ENCODE data around the gene STX4. TPM values are rescaled to one million over a fixed set of nuclear protein-coding genes. Genes with fewer than 3 reads are reported as not detected.

The STX4 gene
- total RNA-seq, 1 donor from 2014 or later = 21.9 TPM

- Mint-ChIP-seq H3K36me3 (ENCODE audit: low read depth) (peaks cover 11% of the 10 kb centered on the region), H3K27me3 (ENCODE audit: low read depth) (peaks cover 2% of the 10 kb centered on the region), H3K4me3 (no peak overlapping the region), H3K9me3 (no peaks in the 10 kb centered on the region), H3K4me1 (peaks cover 12% of the 10 kb centered on the region), H3K27ac (ENCODE audit: unreplicated experiment) (no peak overlapping the region)
- DNase-seq (ENCODE audit: low read depth, low spot score) = no peak
- TF ChIP-seq CTCF (conservative IDR thresholded peaks at IDR 0.05) = no peak
Observed at GRCh38 chr16:31079342-31079944, 46.1 kb downstream of the STX4 start.

- Mint-ChIP-seq H3K27ac (ENCODE audit: unreplicated experiment) (no peak overlapping the region), H3K27me3 (ENCODE audit: low read depth) (peaks cover 2% of the 10 kb centered on the region), H3K4me1 (peaks cover 5% of the 10 kb centered on the region), H3K4me3 (no peak overlapping the region), H3K36me3 (ENCODE audit: low read depth) (peaks cover 11% of the 10 kb centered on the region), H3K9me3 (no peaks in the 10 kb centered on the region)
- no peak for TF ChIP-seq CTCF (conservative IDR thresholded peaks at IDR 0.05)
- DNase-seq (ENCODE audit: low read depth, low spot score) = no peak
Observed at GRCh38 chr16:31080035-31080629, 46.8 kb downstream of the STX4 start.

GRCh38 chr16:31080756-31081419 lies 47.5 kb downstream of the STX4 start:
- H3K36me3 Mint-ChIP-seq (ENCODE audit: low read depth) = peaks cover 11% of the 10 kb centered on the region
- TF ChIP-seq CTCF (conservative IDR thresholded peaks at IDR 0.05) = no peak
- no peak for DNase-seq (ENCODE audit: low read depth, low spot score)
- H3K27ac Mint-ChIP-seq (ENCODE audit: unreplicated experiment) = no peak overlapping the region
- H3K4me3 Mint-ChIP-seq = peak overlapping the region; percentile 19
- peaks cover 4% of the 10 kb centered on the region for H3K4me1 Mint-ChIP-seq
- H3K27me3 Mint-ChIP-seq (ENCODE audit: low read depth) = peaks cover 2% of the 10 kb centered on the region
- H3K9me3 Mint-ChIP-seq = no peaks in the 10 kb centered on the region

- H3K27ac Mint-ChIP-seq (ENCODE audit: unreplicated experiment) = peak overlapping the region; percentile 72
- peak overlapping the region; percentile 40 for H3K4me3 Mint-ChIP-seq
- TF ChIP-seq CTCF (conservative IDR thresholded peaks at IDR 0.05) = no peak
- H3K4me1 Mint-ChIP-seq = peaks cover 4% of the 10 kb centered on the region
- DNase-seq (ENCODE audit: low read depth, low spot score) = no peak
- peaks cover 2% of the 10 kb centered on the region for H3K27me3 Mint-ChIP-seq (ENCODE audit: low read depth)
- peaks cover 11% of the 10 kb centered on the region for H3K36me3 Mint-ChIP-seq (ENCODE audit: low read depth)
- no peaks in the 10 kb centered on the region for H3K9me3 Mint-ChIP-seq
Observed at GRCh38 chr16:31081428-31082351, 48.3 kb downstream of the STX4 start.

- TF ChIP-seq CTCF (conservative IDR thresholded peaks at IDR 0.05) = no peak
- DNase-seq (ENCODE audit: low read depth, low spot score) = no peak
- H3K9me3 Mint-ChIP-seq = no peaks in the 10 kb centered on the region
- H3K4me1 Mint-ChIP-seq = peaks cover 4% of the 10 kb centered on the region
- peak overlapping the region; percentile 72 for H3K27ac Mint-ChIP-seq (ENCODE audit: unreplicated experiment)
- peaks cover 2% of the 10 kb centered on the region for H3K27me3 Mint-ChIP-seq (ENCODE audit: low read depth)
- peaks cover 11% of the 10 kb centered on the region for H3K36me3 Mint-ChIP-seq (ENCODE audit: low read depth)
- H3K4me3 Mint-ChIP-seq = peak overlapping the region; percentile 40
Observed at GRCh38 chr16:31082368-31083045, 49.1 kb downstream of the STX4 start.

Measured in neural crest cell (in vitro differentiated cells).